ENCODE results near the gene PRKAG1. TPM values are rescaled to one million over a fixed set of nuclear protein-coding genes. Genes with fewer than 3 reads are reported as not detected.

The PRKAG1 gene
- total and polyA plus RNA-seq, 2 donors (not counting 1 experiment from before 2014, with no cell fraction given), result 28.5 to 60.0 TPM

GRCh38 chr12:49037111-49037946 lies 18.8 kb upstream of the PRKAG1 start:
- no peak overlapping the region for H3K27ac Mint-ChIP-seq
- TF ChIP-seq CTCF (IDR thresholded peaks at IDR 0.05) (no peak), EZH2 (IDR thresholded peaks at IDR 0.05; ENCODE audit: borderline replicate concordance, insufficient read depth, low read depth, low read length, poor library complexity, severe bottlenecking) (no peak)
- intact Hi-C loops (cut with micrococcal nuclease), result no loop called here
- H3K9me3 Mint-ChIP-seq (ENCODE audit: insufficient read depth), result no peaks in the 10 kb centered on the region
- H3K4me1 Mint-ChIP-seq, result no peaks in the 10 kb centered on the region
- no peak for DNase-seq
- H3K4me3 Mint-ChIP-seq, result no peak overlapping the region
- no peaks in the 10 kb centered on the region for H3K27me3 Mint-ChIP-seq
- CTCF ChIA-PET, result interaction anchor here (0.8 kb wide), 1 partner anchor 44 kb away, joined by 3 read pairs; no protein-coding TSS in a partner anchor
- no peak for ATAC-seq (ENCODE audit: low read depth)
- Histone ChIP-seq H3K4me2 (replicated peaks; ENCODE audit: low read depth, low read length, poor library complexity, severe bottlenecking) (no peak overlapping the region), H3K36me3 (replicated peaks in 1 of 2; ENCODE audit: control extremely low read depth in 1 of 2, control insufficient read depth in 1 of 2, extremely low read depth in 1 of 2, insufficient read depth in 2 of 2, low read length in 1 of 2) (peaks cover 0 to 83% of the 10 kb centered on the region in 2 experiments), H3K27me3 (replicated peaks in 1 of 4; ENCODE audit: control extremely low read depth in 1 of 4, control insufficient read depth in 3 of 4, insufficient read depth in 4 of 4, low read length in 3 of 4) (no peaks in the 10 kb centered on the region), H3K79me2 (ENCODE audit: control insufficient read depth, insufficient read depth, low read length) (peaks cover 16% of the 10 kb centered on the region), H3K4me1 (ENCODE audit: control insufficient read depth in 2 of 2, insufficient read depth in 2 of 2, low read length in 2 of 2) (no peaks in the 10 kb centered on the region), H3K27ac (ENCODE audit: low read length in 2 of 2) (no peak overlapping the region), H3K4me3 (ENCODE audit: control extremely low read depth in 1 of 5, extremely low read depth in 1 of 5, insufficient read depth in 1 of 5, low read depth in 2 of 5, low read length in 4 of 5) (no peak overlapping the region), H3K9me3 (ENCODE audit: control extremely low read depth in 1 of 3, control insufficient read depth in 2 of 3, insufficient read depth in 1 of 3, low read length in 2 of 3) (no peaks in the 10 kb centered on the region), H3K9ac (ENCODE audit: low read length) (no peak overlapping the region), H2AFZ (ENCODE audit: insufficient read depth, low read depth, low read length, poor library complexity, severe bottlenecking) (no peak overlapping the region), H4K20me1 (ENCODE audit: control insufficient read depth, insufficient read depth, low read length, poor library complexity, severe bottlenecking) (peaks cover 22% of the 10 kb centered on the region)
- POLR2A ChIA-PET, result no interaction called here
- 100% methylated on average over 6 of the region's 9 CpGs for WGBS (ENCODE audit: insufficient coverage)

- no peak overlapping the region for H3K27ac Mint-ChIP-seq
- intact Hi-C loops (cut with micrococcal nuclease), result no loop called here
- POLR2A ChIA-PET, result no interaction called here
These were observed 17.5 kb upstream of the PRKAG1 start for GRCh38 chr12:49036029-49036428.

More at GRCh38 chr12:49036029-49036428, 17.5 kb upstream of the PRKAG1 start:
- Mint-ChIP-seq H3K4me1 (no peaks in the 10 kb centered on the region), H3K27me3 (no peaks in the 10 kb centered on the region), H3K4me3 (no peak overlapping the region), H3K9me3 (ENCODE audit: insufficient read depth) (no peaks in the 10 kb centered on the region)
- no peaks in the 10 kb centered on the region for H3K27me3 ChIP-seq (replicated peaks in 1 of 4; ENCODE audit: control extremely low read depth in 1 of 4, control insufficient read depth in 3 of 4, insufficient read depth in 4 of 4, low read length in 3 of 4)
- DNase-seq (no peak), ATAC-seq (ENCODE audit: low read depth) (no peak)
- no peak overlapping the region for H3K9ac ChIP-seq (ENCODE audit: low read length)
- H4K20me1 ChIP-seq (ENCODE audit: control insufficient read depth, insufficient read depth, low read length, poor library complexity, severe bottlenecking), result peaks cover 25% of the 10 kb centered on the region
- no peaks in the 10 kb centered on the region for H3K4me1 ChIP-seq (ENCODE audit: control insufficient read depth in 2 of 2, insufficient read depth in 2 of 2, low read length in 2 of 2)
- CTCF ChIA-PET, result interaction anchor here (0.7 to 1.3 kb wide), 3 partner anchors 9 to 70 kb away, joined by 3 to 4 read pairs (median 3); no protein-coding TSS in a partner anchor
- no peaks in the 10 kb centered on the region for H3K9me3 ChIP-seq (ENCODE audit: control extremely low read depth in 1 of 3, control insufficient read depth in 2 of 3, insufficient read depth in 1 of 3, low read length in 2 of 3)
- H3K79me2 ChIP-seq (ENCODE audit: control insufficient read depth, insufficient read depth, low read length), result peaks cover 9% of the 10 kb centered on the region
- no peak overlapping the region for H3K27ac ChIP-seq (ENCODE audit: low read length in 2 of 2)
- no peak overlapping the region for H2AFZ ChIP-seq (ENCODE audit: insufficient read depth, low read depth, low read length, poor library complexity, severe bottlenecking)
- H3K36me3 ChIP-seq (replicated peaks in 1 of 2; ENCODE audit: control extremely low read depth in 1 of 2, control insufficient read depth in 1 of 2, extremely low read depth in 1 of 2, insufficient read depth in 2 of 2, low read length in 1 of 2), result peaks cover 0 to 75% of the 10 kb centered on the region in 2 experiments
- no peak for TF ChIP-seq CTCF (IDR thresholded peaks at IDR 0.05)
- no peak for TF ChIP-seq EZH2 (IDR thresholded peaks at IDR 0.05; ENCODE audit: borderline replicate concordance, insufficient read depth, low read depth, low read length, poor library complexity, severe bottlenecking)
- 75% methylated on average over 2 of the region's 4 CpGs for WGBS (ENCODE audit: insufficient coverage)
- H3K4me3 ChIP-seq (ENCODE audit: control extremely low read depth in 1 of 5, extremely low read depth in 1 of 5, insufficient read depth in 1 of 5, low read depth in 2 of 5, low read length in 4 of 5), result no peak overlapping the region
- no peak overlapping the region for H3K4me2 ChIP-seq (replicated peaks; ENCODE audit: low read depth, low read length, poor library complexity, severe bottlenecking)

All from B cell (primary cell).